Measurements from ENCODE around the gene TMEM63A. TPM values are rescaled to one million over a fixed set of nuclear protein-coding genes. Genes with fewer than 3 reads are reported as not detected.

The TMEM63A gene
- total and polyA plus RNA-seq, 10 of the 15 experiments (the other 5 are each of a cell fraction or from before 2014, with no cell fraction given): 1.3 to 33.5 (median 15.2) TPM

- TF ChIP-seq IKZF2 (IDR thresholded peaks at IDR 0.05) (peak in 1 of 2 experiments; percentile 17; a peak in 1 of 4 replicates), YY1 (IDR thresholded peaks at IDR 0.05; ENCODE audit: low read depth, low read length) (peak; percentile 92), MLLT1 (IDR thresholded peaks at IDR 0.05) (no peak), NFIC (IDR thresholded peaks at IDR 0.05; ENCODE audit: low read depth, low read length) (no peak), HDAC6 (IDR thresholded peaks at IDR 0.05; ENCODE audit: unreplicated experiment) (no peak), GATAD2B (conservative IDR thresholded peaks at IDR 0.05; ENCODE audit: low read depth) (peak; percentile 89), TCF12 (IDR thresholded peaks at IDR 0.05; ENCODE audit: low read depth, low read length) (peak; percentile 81), GABPA (IDR thresholded peaks at IDR 0.05; ENCODE audit: low read depth) (peak; percentile 89), SMARCA5 (IDR thresholded peaks at IDR 0.05) (no peak), CREM (IDR thresholded peaks at IDR 0.05; ENCODE audit: low read depth) (peak; percentile 82), NR2C2 (IDR thresholded peaks at IDR 0.05; ENCODE audit: borderline replicate concordance, control insufficient read depth, insufficient read length, low read depth) (no peak), BACH1 (IDR thresholded peaks at IDR 0.05; ENCODE audit: borderline replicate concordance) (no peak), NBN (IDR thresholded peaks at IDR 0.05) (0 out of 2 replicates have a peak, but pooled peaks have one; percentile 39), HDGF (IDR thresholded peaks at IDR 0.05) (0 out of 2 replicates have a peak, but pooled peaks have one; percentile 46), BMI1 (IDR thresholded peaks at IDR 0.05; ENCODE audit: borderline replicate concordance) (no peak), RELB (IDR thresholded peaks at IDR 0.05; ENCODE audit: low read depth) (peak; percentile 50), MXI1 (IDR thresholded peaks at IDR 0.05; ENCODE audit: low read depth, low read length) (peak; percentile 87), WRNIP1 (IDR thresholded peaks at IDR 0.05; ENCODE audit: borderline replicate concordance, low read depth, low read length) (no peak), TBL1XR1 (IDR thresholded peaks at IDR 0.05; ENCODE audit: low read depth, low read length) (no peak), CUX1 (IDR thresholded peaks at IDR 0.05; ENCODE audit: insufficient replicate concordance, low read depth, low read length) (no peak), POLR2AphosphoS5 (IDR thresholded peaks at IDR 0.05; ENCODE audit: low read length) (peak; percentile 93), STAT3 (IDR thresholded peaks at IDR 0.05; ENCODE audit: low read depth, low read length) (no peak), FOXK2 (IDR thresholded peaks at IDR 0.05) (no peak)
Measured at GRCh38 chr1:225923692-225924555, 41.7 kb upstream of the TMEM63A start, which contains the start of gene PYCR2 (continued).
